GM23338 (cell line): ENCODE results near the gene KRTAP4-16.

ENCODE experiments used
- CREB1 ChIP-seq: fragments of 250-450 bp; sonication (Bioruptor Pico); IDR thresholded peaks from 2 replicates; pipeline ENCODE4 v1.5.0; 2020; ENCODE audit warnings: low read depth, mild to moderate bottlenecking, moderate library complexity
- CTCF ChIP-seq, 2 experiments: fragments of 200-600 bp in 1 of 2; sonication (generic) in 1 of 2; conservative IDR thresholded peaks; 2 replicates each; pipeline versions ENCODE4 v1.5.1 to v1.6.1; 2016 to 2017; ENCODE audit warnings: antibody characterized with exemption in 2 of 2, low read depth in 2 of 2, mild to moderate bottlenecking in 2 of 2, moderate library complexity in 1 of 2
- ETS1 ChIP-seq: IDR thresholded peaks from 2 replicates; pipeline ENCODE4 v1.6.1; 2016; ENCODE audit warnings: antibody characterized with exemption
- EZH2 ChIP-seq: fragments of 200-600 bp; sonication (generic); IDR thresholded peaks from one replicate; pipeline ENCODE4 v1.8.0; 2017; ENCODE audit warnings: antibody characterized with exemption, mild to moderate bottlenecking, low read depth; ENCODE audit not compliant: unreplicated experiment
- EZH2phosphoT487 ChIP-seq: fragments of 200-600 bp; sonication (generic); IDR thresholded peaks from one replicate; pipeline ENCODE4 v1.8.1; 2018; ENCODE audit warnings: antibody characterized with exemption; ENCODE audit not compliant: unreplicated experiment
- NANOG ChIP-seq: IDR thresholded peaks from 2 replicates; pipeline ENCODE4 v1.6.1; 2016; ENCODE audit warnings: antibody characterized with exemption, borderline replicate concordance
- POLR2AphosphoS5 ChIP-seq: IDR thresholded peaks from 2 replicates; pipeline ENCODE4 v1.6.1; 2016; ENCODE audit warnings: antibody characterized with exemption, low read depth
- REST ChIP-seq: IDR thresholded peaks from one replicate; pipeline ENCODE4 v1.6.1; 2018; ENCODE audit warnings: antibody characterized with exemption; ENCODE audit not compliant: unreplicated experiment
- STAT1 ChIP-seq: IDR thresholded peaks from one replicate; pipeline ENCODE4 v1.6.1; 2016; ENCODE audit warnings: antibody characterized with exemption; ENCODE audit not compliant: unreplicated experiment

GRCh38 chr17:41057547-41057946, 44.5 kb downstream of the KRTAP4-16 start:
- TF ChIP-seq CTCF (conservative IDR thresholded peaks at IDR 0.05; ENCODE audit: low read depth in 2 of 2): no peak
- no peak for TF ChIP-seq POLR2AphosphoS5
- no peak for TF ChIP-seq REST
- TF ChIP-seq STAT1: no peak
- no peak for TF ChIP-seq CREB1 (CRISPR knock-in tag)
- TF ChIP-seq ETS1: no peak
- TF ChIP-seq NANOG: no peak
- no peak for TF ChIP-seq EZH2
- no peak for TF ChIP-seq EZH2phosphoT487
